ENCODE data around the gene EIF4EBP2.

EIF4EBP2 gene

GRCh38 chr10:70364772-70365091, 39.2 kb upstream of the EIF4EBP2 start:
- H3K27ac ChIP-seq, result no peak overlapping the region
- no peaks in the 10 kb centered on the region for H3K36me3 ChIP-seq
- no peak for TF ChIP-seq CTCF (IDR thresholded peaks at IDR 0.05; ENCODE audit: low read depth, low read length)
- H3K9me3 ChIP-seq (ENCODE audit: severe bottlenecking), result no peaks in the 10 kb centered on the region
- no peak for DNase-seq
- H3K27me3 ChIP-seq (ENCODE audit: insufficient read depth, low read depth, severe bottlenecking), result no peaks in the 10 kb centered on the region
- no peak overlapping the region for H3K4me3 ChIP-seq (ENCODE audit: low read depth, low read length)

DNA sequence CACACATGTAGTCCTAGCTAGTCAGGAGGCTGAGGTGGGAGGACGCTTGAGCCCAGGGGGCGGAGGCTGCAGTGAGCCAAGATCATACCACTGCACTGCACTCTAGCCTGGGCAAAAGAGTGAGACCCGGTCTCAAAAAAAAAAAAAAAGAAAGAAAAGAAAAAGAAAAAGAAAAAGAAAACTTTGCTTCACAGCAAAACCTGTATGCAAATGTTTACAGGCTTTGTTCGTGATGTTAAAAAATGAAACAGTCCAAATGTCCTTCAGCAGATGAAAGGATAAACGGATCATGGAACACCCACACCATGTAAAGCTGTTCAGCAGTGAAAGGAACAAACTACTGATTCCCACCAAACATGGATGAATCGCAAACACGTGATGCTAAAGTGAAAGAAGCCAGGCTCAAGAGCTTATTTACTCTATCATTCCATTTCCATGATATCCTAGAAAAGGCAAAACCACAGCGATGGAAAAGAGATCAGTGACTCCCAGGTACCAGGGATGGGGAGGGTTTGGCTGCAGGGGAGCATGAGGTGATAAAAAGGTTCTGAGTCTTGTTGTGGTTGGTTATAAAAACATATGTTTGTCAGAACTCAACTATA, 36.6 kb upstream of the EIF4EBP2 start:
- no peak for TF ChIP-seq CTCF (IDR thresholded peaks at IDR 0.05; ENCODE audit: low read depth, low read length)
- H3K9me3 ChIP-seq (ENCODE audit: severe bottlenecking), result no peaks in the 10 kb centered on the region
- H3K27me3 ChIP-seq (ENCODE audit: insufficient read depth, low read depth, severe bottlenecking), result no peaks in the 10 kb centered on the region
- no peak overlapping the region for H3K27ac ChIP-seq
- DNase-seq, result no peak
- no peak overlapping the region for H3K4me3 ChIP-seq (ENCODE audit: low read depth, low read length)
- H3K36me3 ChIP-seq, result peaks cover 4% of the 10 kb centered on the region

DNA sequence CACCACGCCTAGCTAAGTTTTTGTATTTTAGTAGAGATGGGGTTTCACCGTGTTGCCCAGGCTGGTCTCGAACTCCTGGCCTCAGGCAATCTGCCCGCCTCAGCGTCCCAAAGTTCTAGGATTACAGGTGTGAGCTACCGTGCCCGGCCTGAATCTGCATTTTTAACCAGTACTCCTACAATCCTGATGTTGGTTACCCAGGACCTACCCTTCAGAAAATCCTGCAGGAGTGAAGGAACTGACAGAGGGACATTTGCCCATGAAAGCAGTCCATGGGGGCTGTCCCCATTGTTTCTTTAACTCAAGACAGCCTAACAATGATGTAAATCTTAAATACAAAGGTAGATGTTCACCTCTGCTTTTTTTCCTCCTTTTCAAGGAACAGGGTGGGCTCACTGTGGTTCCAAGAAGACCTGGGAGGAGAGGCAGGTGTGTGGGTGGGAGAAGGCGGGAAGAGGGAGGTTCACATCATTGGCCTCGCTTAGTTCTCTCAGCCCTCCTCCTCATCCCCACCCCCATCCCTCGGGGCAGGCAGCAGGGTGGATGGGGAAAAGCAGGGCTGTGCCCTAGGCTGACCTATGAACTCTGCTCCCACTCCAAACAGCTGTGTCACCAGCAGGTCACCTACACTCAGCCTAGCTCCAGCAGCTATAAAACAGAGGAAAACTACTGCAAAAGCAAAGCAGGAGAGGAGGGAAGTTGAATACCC, 35.0 kb upstream of the EIF4EBP2 start:
- TF ChIP-seq CTCF (IDR thresholded peaks at IDR 0.05; ENCODE audit: low read depth, low read length), result no peak
- Histone ChIP-seq H3K27me3 (ENCODE audit: insufficient read depth, low read depth, severe bottlenecking) (no peaks in the 10 kb centered on the region), H3K9me3 (ENCODE audit: severe bottlenecking) (no peaks in the 10 kb centered on the region), H3K36me3 (peaks cover 10% of the 10 kb centered on the region), H3K4me3 (ENCODE audit: low read depth, low read length) (no peak overlapping the region), H3K27ac (no peak overlapping the region)
- DNase-seq, result no peak

DNA sequence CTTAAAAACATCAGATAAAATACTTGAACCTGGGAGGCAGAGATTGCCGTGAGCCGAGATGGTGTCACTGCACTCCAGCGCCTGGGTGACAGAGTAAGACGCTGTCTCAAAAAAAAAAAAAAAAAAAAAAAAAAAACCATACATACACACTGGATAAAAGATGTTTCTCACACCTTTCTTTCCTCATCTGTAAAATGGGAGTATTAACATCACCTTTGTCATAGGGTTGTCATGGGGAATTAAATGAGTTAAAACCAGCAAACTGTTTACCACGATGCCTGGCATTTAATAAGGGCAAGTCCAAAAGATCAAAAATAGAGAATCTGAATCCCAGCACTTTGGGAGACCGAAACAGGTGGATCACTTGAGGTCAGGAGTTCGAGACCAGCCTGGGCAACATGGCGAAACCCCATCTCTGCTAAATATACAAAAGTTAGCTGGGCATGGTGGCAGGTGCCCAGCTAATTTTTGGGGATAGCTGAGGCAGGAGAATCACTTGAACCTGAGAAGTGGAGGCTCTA, 34.4 kb upstream of the EIF4EBP2 start:
- Histone ChIP-seq H3K9me3 (ENCODE audit: severe bottlenecking) (no peaks in the 10 kb centered on the region), H3K27ac (no peak overlapping the region), H3K4me3 (ENCODE audit: low read depth, low read length) (no peak overlapping the region), H3K27me3 (ENCODE audit: insufficient read depth, low read depth, severe bottlenecking) (no peaks in the 10 kb centered on the region), H3K36me3 (peaks cover 12% of the 10 kb centered on the region)
- no peak for TF ChIP-seq CTCF (IDR thresholded peaks at IDR 0.05; ENCODE audit: low read depth, low read length)
- DNase-seq, result no peak

DNA sequence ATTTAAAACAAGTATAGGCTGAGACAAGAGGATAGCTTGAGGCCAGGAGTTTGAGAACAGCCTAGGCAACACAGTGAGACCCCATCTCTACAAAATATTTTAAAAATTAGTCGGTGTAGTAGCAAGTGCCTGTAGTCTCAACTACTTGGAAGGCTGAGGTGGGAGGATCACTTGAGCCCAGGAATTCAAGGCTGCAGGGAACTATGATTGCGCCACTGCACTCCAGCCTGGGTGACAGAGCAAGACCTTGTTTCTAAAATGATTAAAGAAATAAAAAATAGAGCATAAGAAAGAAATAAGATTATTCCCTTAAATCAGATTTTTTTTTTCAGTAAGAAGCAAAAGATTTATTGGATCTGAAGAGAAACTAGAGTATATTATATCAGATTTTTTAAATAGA, 33.2 kb upstream of the EIF4EBP2 start:
- H3K36me3 ChIP-seq, result peaks cover 22% of the 10 kb centered on the region
- no peak overlapping the region for H3K27ac ChIP-seq
- H3K27me3 ChIP-seq (ENCODE audit: insufficient read depth, low read depth, severe bottlenecking), result no peaks in the 10 kb centered on the region
- H3K4me3 ChIP-seq (ENCODE audit: low read depth, low read length), result no peak overlapping the region
- no peak for TF ChIP-seq CTCF (IDR thresholded peaks at IDR 0.05; ENCODE audit: low read depth, low read length)
- no peak for DNase-seq
- no peaks in the 10 kb centered on the region for H3K9me3 ChIP-seq (ENCODE audit: severe bottlenecking)
